NCI-H1694 treated with DMSO at 0.1 percent for 48 hours (cell line): ENCODE measurements around the gene MRFAP1.
"Not testable (repeated sequence)": the region's sequence is repeated elsewhere in the genome, so short reads cannot be mapped to it uniquely, and the experiment has no call there.

Source experiments
- DNase-seq: peaks from one replicate; lab custom pipeline; 2025; lab: John Stamatoyannopoulos, UW

Gene MRFAP1

GRCh38 chr4:6610856-6611430 is 29.5 kb upstream of the MRFAP1 start:
- no peak for DNase-seq

GRCh38 chr4:6612961-6613675 is 27.4 kb upstream of the MRFAP1 start:
- DNase-seq: no peak

- DNase-seq: no peak
Observed at GRCh38 chr4:6613676-6614651, 26.5 kb upstream of the MRFAP1 start.

GRCh38 chr4:6614701-6615230 is 25.7 kb upstream of the MRFAP1 start:
- no peak for DNase-seq

- DNase-seq: no peak
Observed at GRCh38 chr4:6616087-6616995, 24.1 kb upstream of the MRFAP1 start.

GRCh38 chr4:6617246-6617645 is 23.2 kb upstream of the MRFAP1 start:
- no peak for DNase-seq

- no peak for DNase-seq
Observed at GRCh38 chr4:6618386-6619115, 21.9 kb upstream of the MRFAP1 start.

- DNase-seq: no peak
Observed at GRCh38 chr4:6619116-6619465, 21.4 kb upstream of the MRFAP1 start.

GRCh38 chr4:6619466-6620255 is 20.8 kb upstream of the MRFAP1 start:
- DNase-seq: no peak

GRCh38 chr4:6620296-6620695 is 20.2 kb upstream of the MRFAP1 start:
- no peak for DNase-seq

GRCh38 chr4:6620891-6621555 is 19.5 kb upstream of the MRFAP1 start:
- no peak for DNase-seq

- no peak for DNase-seq
Observed at GRCh38 chr4:6621556-6621927, 18.9 kb upstream of the MRFAP1 start.

- DNase-seq: no peak
Observed at GRCh38 chr4:6622744-6623143, 17.7 kb upstream of the MRFAP1 start.

GRCh38 chr4:6625256-6625655 is 15.2 kb upstream of the MRFAP1 start:
- no peak for DNase-seq

GRCh38 chr4:6626066-6626465 is 14.4 kb upstream of the MRFAP1 start:
- DNase-seq: no peak

- no peak for DNase-seq
Observed at GRCh38 chr4:6627832-6628231, 12.7 kb upstream of the MRFAP1 start.

GRCh38 chr4:6628484-6628883 is 12.0 kb upstream of the MRFAP1 start:
- not testable (repeated sequence) for DNase-seq

GRCh38 chr4:6632125-6632524 is 8.4 kb upstream of the MRFAP1 start:
- DNase-seq: no peak

GRCh38 chr4:6633091-6633906 is 7.2 kb upstream of the MRFAP1 start:
- DNase-seq: no peak
